Adipocyte (in vitro differentiated cells): ENCODE measurements around the gene NUB1.

ENCODE experiments used
- DNase-seq: peaks from one replicate; pipeline ENCODE4 v3.0.0-alpha.2; 2015; ENCODE audit warnings: low read depth
- H3K27me3 ChIP-seq: replicated peaks from 2 replicates; pipeline ENCODE4 v1.7.0; 2013; ENCODE audit warnings: mild to moderate bottlenecking, low read length, moderate library complexity; ENCODE audit not compliant: control insufficient read depth, insufficient read depth
- H3K36me3 ChIP-seq: 2 replicates; pipeline ENCODE4 v1.7.0; 2013; ENCODE audit warnings: low read length, mild to moderate bottlenecking, moderate library complexity; ENCODE audit not compliant: control insufficient read depth, insufficient read depth, severe bottlenecking
- H3K4me1 ChIP-seq: 2 replicates; pipeline ENCODE4 v1.7.0; 2013; ENCODE audit warnings: mild to moderate bottlenecking, low read length, moderate library complexity; ENCODE audit not compliant: control insufficient read depth, insufficient read depth
- H3K4me3 ChIP-seq: 2 replicates; pipeline ENCODE4 v1.7.0; 2013; ENCODE audit warnings: mild to moderate bottlenecking, low read length, moderate library complexity
- H3K9ac ChIP-seq: 2 replicates; pipeline ENCODE4 v1.7.0; 2013; ENCODE audit warnings: mild to moderate bottlenecking, low read length, moderate library complexity
- H3K9me3 ChIP-seq: 2 replicates; pipeline ENCODE4 v1.7.0; 2013; ENCODE audit warnings: mild to moderate bottlenecking, low read length, moderate library complexity; ENCODE audit not compliant: control insufficient read depth

NUB1 gene

DNA sequence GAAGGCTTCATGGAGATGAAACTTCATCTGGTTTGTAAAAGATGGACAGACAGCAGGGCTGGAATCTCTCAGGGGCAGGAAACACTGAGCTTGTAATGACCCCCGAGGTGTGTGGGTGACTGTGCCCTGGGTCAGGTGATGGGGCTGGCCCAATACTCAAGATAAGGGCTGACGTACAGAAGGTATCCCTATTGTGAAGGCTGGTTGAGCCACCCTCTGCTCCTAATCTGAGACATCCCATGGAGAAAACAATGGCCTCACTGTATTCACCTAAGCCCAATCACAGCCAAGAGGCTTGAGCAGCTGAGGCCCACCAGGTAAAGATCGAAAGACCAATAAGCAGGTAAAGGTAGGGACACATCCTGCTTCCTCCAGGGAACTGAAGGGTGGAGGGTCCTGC is 34.8 kb upstream of the NUB1 start:
- Histone ChIP-seq H3K36me3 (no peaks in the 10 kb centered on the region), H3K9me3 (peaks cover 4% of the 10 kb centered on the region), H3K9ac (no peak overlapping the region), H3K27me3 (peaks cover 18% of the 10 kb centered on the region), H3K4me3 (no peak overlapping the region), H3K4me1 (peaks cover 8% of the 10 kb centered on the region)
- no peak for DNase-seq

- DNase-seq, result no peak
- H3K36me3 ChIP-seq, result no peaks in the 10 kb centered on the region
- H3K9me3 ChIP-seq, result peaks cover 4% of the 10 kb centered on the region
- H3K9ac ChIP-seq, result no peak overlapping the region
- H3K4me3 ChIP-seq, result no peak overlapping the region
- peaks cover 11% of the 10 kb centered on the region for H3K27me3 ChIP-seq
- peaks cover 8% of the 10 kb centered on the region for H3K4me1 ChIP-seq
These were observed 34.1 kb upstream of the NUB1 start for GRCh38 chr7:151307536-151307935.

- H3K9me3 ChIP-seq, result peaks cover 4% of the 10 kb centered on the region
- no peak overlapping the region for H3K4me3 ChIP-seq
- DNase-seq, result no peak
- H3K4me1 ChIP-seq, result peaks cover 8% of the 10 kb centered on the region
- H3K36me3 ChIP-seq, result no peaks in the 10 kb centered on the region
- peaks cover 8% of the 10 kb centered on the region for H3K27me3 ChIP-seq
- no peak overlapping the region for H3K9ac ChIP-seq
These were observed 33.4 kb upstream of the NUB1 start for GRCh38 chr7:151308256-151308655.

DNA sequence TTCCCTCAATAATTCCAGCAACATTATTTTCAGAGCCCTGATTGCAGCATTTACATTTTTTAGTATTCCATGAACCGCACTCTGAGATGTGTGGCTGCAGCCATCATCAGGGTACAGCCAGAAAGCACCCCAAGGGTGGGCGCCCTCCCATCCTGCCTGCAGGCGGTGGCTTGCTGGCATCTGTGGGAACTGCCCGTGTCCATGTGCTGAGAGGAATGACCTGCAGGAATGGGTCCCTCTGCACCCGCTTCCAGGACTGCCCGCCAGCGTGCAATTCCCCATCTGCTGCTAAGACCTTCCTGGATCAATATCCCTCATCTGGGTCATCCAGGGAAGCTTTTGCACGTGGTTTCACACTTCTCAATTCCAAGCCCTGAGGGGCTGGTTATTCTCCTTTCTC is 32.8 kb upstream of the NUB1 start:
- Histone ChIP-seq H3K4me3 (no peak overlapping the region), H3K9ac (no peak overlapping the region), H3K27me3 (peaks cover 8% of the 10 kb centered on the region), H3K36me3 (no peaks in the 10 kb centered on the region), H3K4me1 (peaks cover 8% of the 10 kb centered on the region), H3K9me3 (peaks cover 4% of the 10 kb centered on the region)
- no peak for DNase-seq

DNA sequence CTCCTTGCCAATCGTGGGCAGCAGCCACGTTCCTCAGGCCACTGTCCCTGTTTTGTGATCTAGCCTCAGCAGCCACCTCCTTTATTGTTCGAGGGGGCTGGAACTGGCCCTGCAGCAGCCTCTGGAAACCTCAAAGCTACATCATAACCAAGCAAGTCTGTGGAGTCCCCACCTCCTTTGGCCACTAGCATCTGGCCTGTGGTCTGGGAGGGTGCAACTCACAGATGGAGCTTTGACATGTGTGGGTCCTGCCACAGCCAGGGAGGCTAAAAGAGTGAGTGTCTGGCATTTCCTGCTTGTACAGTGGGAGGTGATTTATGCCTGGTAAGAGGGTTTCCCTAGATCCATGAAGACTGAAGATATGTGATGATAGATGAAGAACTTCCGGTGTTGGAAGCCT is 32.3 kb upstream of the NUB1 start:
- H3K27me3 ChIP-seq, result peaks cover 8% of the 10 kb centered on the region
- H3K36me3 ChIP-seq, result no peaks in the 10 kb centered on the region
- no peak for DNase-seq
- peaks cover 13% of the 10 kb centered on the region for H3K4me1 ChIP-seq
- no peak overlapping the region for H3K4me3 ChIP-seq
- H3K9ac ChIP-seq, result no peak overlapping the region
- H3K9me3 ChIP-seq, result peaks cover 4% of the 10 kb centered on the region

DNA sequence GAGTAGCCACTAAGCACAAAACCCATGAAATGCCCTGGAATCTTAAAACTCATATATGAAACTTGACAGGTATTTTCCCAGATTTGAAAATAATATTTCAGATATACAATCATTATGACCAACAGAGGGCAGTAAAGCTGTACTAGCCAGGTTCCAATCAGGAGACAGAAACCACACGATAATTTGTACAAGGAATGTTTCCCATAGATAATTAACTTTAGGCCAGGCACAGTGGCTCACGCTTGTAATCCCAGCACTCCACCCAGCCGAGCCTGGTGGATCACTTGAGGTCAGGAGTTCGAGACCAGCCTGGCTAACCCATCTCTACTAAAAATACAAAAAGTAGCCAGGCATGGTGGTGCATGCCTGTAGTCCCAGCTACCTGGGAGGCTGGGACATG is 31.0 kb upstream of the NUB1 start:
- peaks cover 19% of the 10 kb centered on the region for H3K4me1 ChIP-seq
- peaks cover 8% of the 10 kb centered on the region for H3K27me3 ChIP-seq
- H3K4me3 ChIP-seq, result no peak overlapping the region
- no peaks in the 10 kb centered on the region for H3K36me3 ChIP-seq
- no peak overlapping the region for H3K9ac ChIP-seq
- peak; percentile 70 for DNase-seq
- peaks cover 4% of the 10 kb centered on the region for H3K9me3 ChIP-seq

DNA sequence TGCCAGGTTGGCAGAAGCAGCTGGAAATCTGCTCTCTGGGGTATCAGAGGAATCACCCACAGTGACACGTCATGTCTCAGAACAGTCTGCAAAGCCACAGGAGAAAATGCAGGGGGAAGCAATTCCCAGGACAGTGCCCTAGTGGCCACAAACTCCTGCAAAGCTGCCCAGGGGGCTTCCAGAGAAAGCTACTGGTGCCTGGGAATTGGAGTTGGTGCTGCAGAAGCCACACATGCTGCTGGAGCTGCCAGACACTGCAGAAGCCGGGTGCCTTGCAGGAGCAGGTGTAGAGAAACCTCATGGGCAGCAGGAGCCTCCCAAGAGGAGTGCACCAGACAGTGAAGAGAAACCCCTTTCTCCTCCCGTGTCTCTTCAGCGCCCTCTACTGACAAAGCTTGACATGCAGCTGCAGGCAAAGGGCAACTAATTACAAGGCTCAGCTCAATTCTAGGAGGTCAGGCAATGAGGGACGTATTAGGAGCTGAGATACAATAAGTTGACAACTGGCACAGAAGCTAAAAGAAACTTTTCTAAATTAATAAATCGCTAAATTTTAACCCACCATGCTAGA is 30.2 kb upstream of the NUB1 start:
- Histone ChIP-seq H3K36me3 (no peaks in the 10 kb centered on the region), H3K4me1 (peaks cover 19% of the 10 kb centered on the region), H3K27me3 (peaks cover 5% of the 10 kb centered on the region), H3K9ac (no peak overlapping the region), H3K4me3 (no peak overlapping the region), H3K9me3 (peaks cover 4% of the 10 kb centered on the region)
- peak; percentile 12 for DNase-seq

DNA sequence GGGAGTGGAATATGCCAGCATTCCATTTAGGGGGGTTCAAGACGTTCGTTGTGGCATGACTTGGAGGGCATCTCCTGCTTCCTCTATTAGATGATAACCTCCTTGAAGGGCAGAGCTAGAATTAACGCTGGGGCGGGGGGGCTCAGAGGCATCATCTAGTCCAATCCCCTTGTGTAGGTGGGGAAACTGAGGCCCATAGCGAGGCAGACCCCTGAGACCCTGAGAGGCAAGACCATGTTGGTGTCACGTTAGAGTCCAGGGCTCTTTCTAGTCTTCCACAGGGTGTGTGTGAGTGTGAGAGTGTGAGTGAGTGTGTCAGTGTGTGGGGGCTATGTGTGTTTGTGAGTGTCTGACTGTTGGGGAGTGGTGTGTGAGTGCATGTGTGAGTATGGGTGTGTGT is 29.3 kb upstream of the NUB1 start:
- peaks cover 4% of the 10 kb centered on the region for H3K9me3 ChIP-seq
- no peak for DNase-seq
- peaks cover 5% of the 10 kb centered on the region for H3K27me3 ChIP-seq
- H3K36me3 ChIP-seq, result no peaks in the 10 kb centered on the region
- H3K4me3 ChIP-seq, result no peak overlapping the region
- H3K9ac ChIP-seq, result no peak overlapping the region
- H3K4me1 ChIP-seq, result peaks cover 19% of the 10 kb centered on the region

- Histone ChIP-seq H3K4me3 (no peak overlapping the region), H3K4me1 (peaks cover 19% of the 10 kb centered on the region), H3K9ac (no peak overlapping the region), H3K36me3 (no peaks in the 10 kb centered on the region), H3K9me3 (peaks cover 4% of the 10 kb centered on the region), H3K27me3 (peaks cover 1% of the 10 kb centered on the region)
- no peak for DNase-seq
These were observed 28.5 kb upstream of the NUB1 start for GRCh38 chr7:151312831-151313809.

GRCh38 chr7:151313857-151314256 is 27.8 kb upstream of the NUB1 start:
- H3K4me3 ChIP-seq, result peak overlapping the region; percentile 48

GRCh38 chr7:151314401-151314800 is 27.2 kb upstream of the NUB1 start:
- peak overlapping the region; percentile 48 for H3K4me3 ChIP-seq
- peaks cover 17% of the 10 kb centered on the region for H3K4me1 ChIP-seq
- no peak for DNase-seq
- H3K9me3 ChIP-seq, result peaks cover 15% of the 10 kb centered on the region
- no peaks in the 10 kb centered on the region for H3K27me3 ChIP-seq
- peak overlapping the region; percentile 44 for H3K9ac ChIP-seq
- no peaks in the 10 kb centered on the region for H3K36me3 ChIP-seq

More at GRCh38 chr7:151313857-151314256, 27.8 kb upstream of the NUB1 start:
- H3K27me3 ChIP-seq, result no peaks in the 10 kb centered on the region
- DNase-seq, result peak; percentile 8
- H3K9ac ChIP-seq, result peak overlapping the region; percentile 44
- no peaks in the 10 kb centered on the region for H3K36me3 ChIP-seq
- H3K4me1 ChIP-seq, result peaks cover 19% of the 10 kb centered on the region
- H3K9me3 ChIP-seq, result peaks cover 9% of the 10 kb centered on the region
